ENCODE data around the gene MED25. TPM values are rescaled to one million over a fixed set of nuclear protein-coding genes. Genes with fewer than 3 reads are reported as not detected.

MED25 gene
- total and polyA plus RNA-seq, 9 of the 15 experiments (the other 6 are each of a cell fraction or from before 2014, with no cell fraction given) = 4.1 to 93.9 (median 19.3) TPM

DNA sequence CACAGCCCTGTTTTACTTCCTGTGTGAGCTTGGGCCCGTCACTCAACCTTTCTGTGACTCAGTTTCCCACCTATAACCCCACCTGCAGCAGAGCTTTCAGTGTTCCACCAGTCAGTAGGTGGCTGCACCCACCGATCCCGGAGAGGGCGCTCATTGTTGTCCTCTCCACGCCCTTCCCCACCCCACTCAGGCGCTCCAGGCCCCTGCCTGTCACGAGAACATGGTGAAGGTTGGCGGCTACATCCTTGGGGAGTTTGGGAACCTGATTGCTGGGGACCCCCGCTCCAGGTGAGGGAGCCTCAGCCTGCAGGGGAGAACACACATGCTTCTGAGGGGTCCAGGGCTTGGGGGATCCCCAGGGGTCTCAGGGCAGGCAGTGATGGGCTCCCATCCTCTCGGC, 17.3 kb upstream of the MED25 start:
- BruUV-seq (replicated peaks) = no TSS peak
- Histone ChIP-seq H3K4me1 (replicated peaks in 1 of 2; ENCODE audit: control insufficient read depth in 2 of 2, insufficient read depth in 2 of 2, low read length in 2 of 2) (peaks cover 0 to 44% of the 10 kb centered on the region in 2 experiments; a peak in 3 of 5 replicates), H3K27me3 (ENCODE audit: control insufficient read depth in 2 of 2, insufficient read depth in 2 of 2, low read length in 2 of 2) (no peaks in the 10 kb centered on the region), H3K9me3 (replicated peaks; ENCODE audit: control insufficient read depth, insufficient read depth, low read depth, low read length) (no peaks in the 10 kb centered on the region), H3K79me2 (ENCODE audit: control insufficient read depth, insufficient read depth, low read length) (no peaks in the 10 kb centered on the region), H3K4me3 (no peak overlapping the region), H3K9ac (ENCODE audit: insufficient read depth in 1 of 2, low read depth in 2 of 2, low read length in 2 of 2) (peak overlapping the region in 1 of 2 experiments; percentile 58; a peak in 2 of 4 replicates), H3K4me2 (ENCODE audit: insufficient read depth, low read length) (no peak overlapping the region), H2AFZ (ENCODE audit: low read depth, low read length) (no peak overlapping the region), H3K27ac (ENCODE audit: extremely low read depth, low read depth, low read length) (no peak overlapping the region), H3K9me1 (ENCODE audit: control insufficient read depth, insufficient read depth, low read length) (no peaks in the 10 kb centered on the region), H4K20me1 (replicated peaks; ENCODE audit: control insufficient read depth, insufficient read depth, low read length) (peaks cover under 1% of the 10 kb centered on the region; the same call in 1 of the 2 replicates), H3K36me3 (ENCODE audit: control insufficient read depth, insufficient read depth, low read length) (peaks cover 95% of the 10 kb centered on the region)
- in situ Hi-C loops (cut with MboI) = no loop called here
- CTCF ChIA-PET (ENCODE audit: low intra/inter-chr PET ratio) = no interaction called here
- WGBS (ENCODE audit: insufficient coverage, low coverage, missing lambda C conversion rate) = 91% methylated on average over 9 of the region's 10 CpGs
- FAIRE-seq (no peak), DNase-seq (ENCODE audit: extremely low read depth in 1 of 4, low spot score in 3 of 4) (no peak), ATAC-seq (no peak)
- intact Hi-C loops (cut with micrococcal nuclease) = no loop called here
- POLR2A ChIA-PET = interaction anchor here (0.6 kb wide), 1 partner anchor 486 kb away, joined by 4 read pairs; no protein-coding TSS in a partner anchor
- TF ChIP-seq MTF1 (CRISPR knock-in tag; IDR thresholded peaks at IDR 0.05; ENCODE audit: borderline replicate concordance) (no peak), HEY1 (CRISPR knock-in tag; IDR thresholded peaks at IDR 0.05; ENCODE audit: borderline replicate concordance) (no peak), MAFK (IDR thresholded peaks at IDR 0.05; ENCODE audit: low read length) (no peak), ERF (CRISPR knock-in tag; IDR thresholded peaks at IDR 0.05) (no peak), RBFOX2 (IDR thresholded peaks at IDR 0.05; ENCODE audit: low read depth, low read length) (0 out of 2 replicates have a peak, but pooled peaks have one; percentile 7), E2F8 (IDR thresholded peaks at IDR 0.05; ENCODE audit: low read depth, partially characterized antibody) (no peak), MBD1 (CRISPR knock-in tag; IDR thresholded peaks at IDR 0.05) (no peak)
- TF ChIP-seq, protein P1, sequence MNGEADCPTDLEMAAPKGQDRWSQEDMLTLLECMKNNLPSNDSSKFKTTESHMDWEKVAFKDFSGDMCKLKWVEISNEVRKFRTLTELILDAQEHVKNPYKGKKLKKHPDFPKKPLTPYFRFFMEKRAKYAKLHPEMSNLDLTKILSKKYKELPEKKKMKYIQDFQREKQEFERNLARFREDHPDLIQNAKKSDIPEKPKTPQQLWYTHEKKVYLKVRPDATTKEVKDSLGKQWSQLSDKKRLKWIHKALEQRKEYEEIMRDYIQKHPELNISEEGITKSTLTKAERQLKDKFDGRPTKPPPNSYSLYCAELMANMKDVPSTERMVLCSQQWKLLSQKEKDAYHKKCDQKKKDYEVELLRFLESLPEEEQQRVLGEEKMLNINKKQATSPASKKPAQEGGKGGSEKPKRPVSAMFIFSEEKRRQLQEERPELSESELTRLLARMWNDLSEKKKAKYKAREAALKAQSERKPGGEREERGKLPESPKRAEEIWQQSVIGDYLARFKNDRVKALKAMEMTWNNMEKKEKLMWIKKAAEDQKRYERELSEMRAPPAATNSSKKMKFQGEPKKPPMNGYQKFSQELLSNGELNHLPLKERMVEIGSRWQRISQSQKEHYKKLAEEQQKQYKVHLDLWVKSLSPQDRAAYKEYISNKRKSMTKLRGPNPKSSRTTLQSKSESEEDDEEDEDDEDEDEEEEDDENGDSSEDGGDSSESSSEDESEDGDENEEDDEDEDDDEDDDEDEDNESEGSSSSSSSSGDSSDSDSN (IDR thresholded peaks at IDR 0.05; ENCODE audit: borderline replicate concordance in 1 of 2, low read depth in 2 of 2, low read length in 2 of 2) = no peak

Data from K562 (cell line).